Activated gamma-delta T cell (primary cell): ENCODE data around the gene ZNF497.
A peak's percentile ranks its signal among the peaks of the same experiment; 100 is the strongest.
"Not testable (repeated sequence)": the region's sequence is repeated elsewhere in the genome, so short reads cannot be mapped to it uniquely, and the experiment has no call there.

Source experiments
- DNase-seq: peaks from one replicate; lab custom pipeline; 2025; lab: John Stamatoyannopoulos, UW

ZNF497 gene

DNA sequence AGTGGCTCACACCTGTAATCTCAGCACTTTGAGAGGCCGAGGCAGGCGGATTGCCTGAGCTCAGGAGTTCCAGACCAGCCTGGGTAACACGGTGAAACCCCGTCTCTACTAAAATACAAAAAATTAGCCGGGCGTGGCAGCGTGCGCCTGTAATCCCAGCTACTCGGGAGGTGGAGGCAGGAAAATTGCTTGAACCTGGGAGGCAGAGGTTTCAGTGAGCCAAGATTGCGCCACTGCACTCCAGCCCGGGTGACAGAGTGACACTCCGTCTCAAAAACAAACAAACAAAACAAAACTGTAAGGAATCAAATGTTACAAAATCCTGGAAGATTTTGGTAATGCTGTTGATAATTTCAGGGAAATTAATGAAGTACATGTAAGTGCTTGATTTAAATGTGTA lies 14.5 kb downstream of the ZNF497 start:
- not testable (repeated sequence) for DNase-seq

DNA sequence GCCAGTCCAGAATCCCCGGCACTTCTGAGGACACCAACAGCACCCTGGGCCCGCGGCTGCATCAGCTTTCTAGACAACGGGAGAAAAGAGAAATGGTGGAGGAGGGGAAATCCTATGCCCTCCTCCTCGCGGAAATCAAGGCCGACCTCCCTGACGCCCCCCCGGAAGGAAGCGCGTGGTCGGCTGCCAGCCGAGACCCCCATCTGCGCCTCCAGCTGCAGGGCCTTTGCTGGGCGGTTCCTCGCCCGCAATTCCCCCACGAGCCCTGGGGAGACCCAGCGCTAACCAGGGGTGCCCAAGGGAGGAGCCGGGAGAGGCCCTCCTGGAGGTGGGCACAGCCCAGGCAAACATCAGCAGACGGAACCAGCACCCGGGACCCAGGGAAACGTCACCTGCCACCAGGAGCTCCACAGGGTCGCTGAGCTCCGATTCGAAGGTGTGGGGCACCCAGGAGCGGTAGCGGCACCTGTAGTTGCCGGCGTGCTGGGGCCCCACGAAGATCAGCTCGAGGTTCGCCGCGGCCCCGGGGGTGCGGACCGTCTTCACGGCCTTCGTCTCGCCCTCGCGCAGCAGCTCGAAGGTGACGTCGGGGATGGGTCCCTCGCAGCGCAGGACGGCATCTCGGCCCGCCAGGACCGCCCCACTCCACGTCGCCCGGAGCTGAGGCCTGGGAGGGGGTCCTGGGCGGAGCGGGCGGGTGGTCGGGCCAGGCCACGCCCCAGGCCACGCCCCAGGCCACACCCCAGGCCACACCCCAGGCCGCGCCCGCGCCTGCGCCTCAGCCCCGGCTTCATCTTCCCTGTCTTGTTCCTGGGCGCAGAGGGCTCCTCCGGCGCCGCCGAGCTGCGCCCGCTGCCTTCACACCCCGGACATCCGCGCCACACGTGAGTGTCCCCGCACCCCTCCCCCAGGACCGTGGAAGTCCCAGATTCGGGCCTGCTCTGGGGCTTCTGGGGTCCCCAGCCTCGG lies 15.3 kb downstream of the ZNF497 start:
- no peak for DNase-seq

DNA sequence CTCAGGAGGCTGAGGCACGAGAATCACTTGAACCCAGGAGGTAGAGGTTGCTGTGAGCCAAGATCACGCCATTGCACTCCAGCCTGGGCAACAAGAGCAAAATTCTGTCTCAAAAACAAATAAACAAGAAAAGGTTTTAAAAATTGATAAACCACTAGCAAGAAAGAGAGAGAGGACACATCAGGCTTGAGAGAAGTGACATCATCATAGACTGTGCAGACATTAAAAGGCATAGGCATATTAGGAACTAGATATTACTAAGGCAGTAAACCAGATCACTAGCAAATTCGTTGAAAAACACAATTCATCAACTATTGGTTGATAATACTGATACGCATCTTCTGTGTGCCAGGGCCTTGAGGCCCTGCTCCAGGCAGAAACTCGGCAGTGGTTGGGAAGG lies 17.0 kb downstream of the ZNF497 start:
- DNase-seq, result no peak

DNA sequence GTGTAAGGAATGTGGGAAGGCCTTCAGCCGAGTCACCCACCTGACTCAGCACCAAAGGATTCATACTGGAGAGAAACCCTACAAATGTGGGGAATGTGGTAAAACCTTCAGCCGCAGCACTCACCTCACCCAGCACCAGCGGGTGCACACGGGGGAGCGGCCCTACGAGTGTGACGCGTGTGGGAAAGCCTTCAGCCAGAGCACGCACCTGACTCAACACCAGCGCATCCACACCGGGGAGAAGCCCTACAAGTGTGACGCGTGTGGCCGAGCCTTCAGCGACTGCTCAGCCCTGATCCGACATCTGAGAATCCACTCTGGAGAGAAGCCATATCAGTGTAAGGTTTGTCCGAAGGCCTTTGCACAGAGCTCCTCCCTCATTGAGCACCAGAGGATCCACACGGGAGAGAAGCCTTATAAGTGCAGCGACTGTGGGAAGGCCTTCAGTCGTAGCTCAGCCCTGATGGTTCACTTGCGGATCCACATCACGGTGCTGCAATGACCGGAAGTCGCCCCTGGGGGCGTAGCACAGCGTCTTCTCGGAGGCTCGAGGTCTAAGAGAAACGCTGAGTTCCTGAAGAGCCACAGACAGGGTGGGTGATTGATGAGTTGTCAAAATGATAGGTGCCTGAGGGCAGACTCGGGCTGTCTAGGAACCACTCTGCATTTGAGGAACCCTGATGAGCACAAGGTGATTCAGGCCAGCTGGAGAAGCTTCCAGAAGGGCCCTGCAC lies 23.6 kb downstream of the ZNF497 start:
- no peak for DNase-seq

DNA sequence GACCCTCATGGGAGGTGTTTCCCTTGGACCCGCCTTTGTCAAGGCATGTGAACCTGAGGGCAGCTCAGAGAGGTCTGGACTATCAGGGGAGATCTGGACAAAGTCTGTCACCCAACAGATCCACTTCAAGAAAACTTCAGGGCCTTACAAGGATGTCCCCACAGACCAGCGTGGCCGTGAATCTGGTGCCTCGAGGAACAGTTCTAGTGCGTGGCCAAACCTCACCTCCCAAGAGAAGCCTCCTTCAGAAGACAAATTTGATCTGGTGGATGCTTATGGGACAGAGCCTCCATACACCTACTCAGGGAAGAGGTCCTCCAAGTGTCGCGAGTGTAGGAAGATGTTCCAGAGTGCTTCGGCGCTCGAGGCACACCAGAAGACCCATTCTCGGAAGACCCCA lies 24.2 kb downstream of the ZNF497 start:
- no peak for DNase-seq

DNA sequence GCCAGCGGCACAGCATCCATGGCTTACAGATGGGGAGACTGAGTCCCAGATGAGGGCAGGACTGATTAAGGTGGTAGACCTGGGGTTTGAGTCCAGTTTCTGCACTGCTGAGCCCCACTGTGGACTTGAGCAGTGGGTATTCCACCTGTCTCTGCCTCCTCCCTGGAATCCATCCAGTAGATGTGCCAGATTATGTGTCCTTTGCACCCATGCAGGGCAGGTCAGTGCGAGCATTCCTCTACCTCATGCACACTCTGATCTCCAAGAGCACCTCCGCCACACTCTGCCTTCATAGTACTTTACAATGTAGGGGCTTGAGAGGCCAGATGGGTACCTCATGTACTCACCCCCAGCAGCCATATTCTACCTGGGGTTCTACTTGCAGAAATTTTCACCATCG lies 25.7 kb downstream of the ZNF497 start:
- no peak for DNase-seq

DNA sequence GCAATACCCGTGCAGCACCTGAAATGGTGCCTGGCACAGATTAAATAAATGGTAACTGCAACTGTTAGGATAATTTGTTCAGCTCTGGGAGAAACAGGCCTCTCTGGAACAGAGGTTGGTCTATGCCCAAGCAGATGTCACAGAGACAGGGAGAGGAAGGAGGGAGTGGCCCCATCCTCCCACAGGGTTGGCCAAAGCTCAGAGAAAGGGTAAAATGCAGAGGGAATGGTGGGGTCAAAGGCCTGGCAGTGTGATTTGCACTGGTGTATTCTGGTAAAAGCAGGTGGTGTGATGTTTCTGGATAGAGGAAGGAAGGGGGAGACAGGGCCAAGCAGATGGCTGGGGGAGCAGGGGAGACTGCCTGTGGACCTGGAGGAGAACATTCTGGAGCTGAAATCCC lies 26.3 kb downstream of the ZNF497 start:
- DNase-seq, result no peak

DNA sequence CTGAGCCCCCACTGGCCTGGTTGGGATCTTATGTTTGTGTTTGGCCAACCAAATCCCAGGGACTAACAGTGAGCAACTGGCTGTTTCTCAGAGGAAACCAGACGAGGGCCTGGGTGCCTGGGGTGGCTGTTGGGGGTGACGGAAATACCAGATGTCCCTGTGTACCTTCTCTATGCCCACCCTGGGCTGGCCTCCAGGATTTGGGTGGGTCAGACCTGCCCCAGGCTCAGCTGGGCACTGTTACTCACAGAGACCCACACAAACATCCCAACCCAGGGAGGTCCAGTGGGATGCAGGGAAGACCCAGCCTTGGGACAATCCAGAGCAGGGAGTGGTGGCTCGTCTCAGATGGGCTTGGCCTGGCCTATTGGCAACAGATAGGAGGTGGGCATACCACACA lies 26.9 kb downstream of the ZNF497 start:
- DNase-seq, result no peak

DNA sequence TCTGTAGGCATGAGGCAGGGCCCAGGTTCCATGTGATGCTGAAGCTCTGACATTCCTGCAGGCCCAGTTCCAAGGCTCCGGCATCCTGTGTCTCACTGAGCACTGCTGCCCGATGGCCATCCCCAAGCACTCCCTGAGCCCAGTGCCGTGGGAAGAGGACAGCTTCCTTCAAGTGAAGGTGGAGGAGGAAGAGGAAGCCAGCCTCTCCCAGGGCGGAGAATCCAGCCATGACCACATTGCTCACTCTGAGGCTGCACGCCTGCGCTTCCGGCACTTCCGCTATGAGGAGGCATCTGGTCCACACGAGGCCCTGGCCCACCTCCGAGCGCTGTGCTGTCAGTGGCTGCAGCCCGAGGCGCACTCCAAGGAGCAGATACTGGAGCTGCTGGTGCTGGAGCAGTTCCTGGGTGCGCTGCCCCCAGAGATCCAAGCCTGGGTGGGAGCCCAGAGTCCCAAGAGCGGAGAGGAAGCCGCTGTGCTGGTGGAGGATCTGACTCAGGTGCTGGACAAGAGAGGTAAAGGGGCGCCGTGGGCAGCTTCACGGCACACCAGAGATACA lies 27.8 kb downstream of the ZNF497 start:
- no peak for DNase-seq

DNA sequence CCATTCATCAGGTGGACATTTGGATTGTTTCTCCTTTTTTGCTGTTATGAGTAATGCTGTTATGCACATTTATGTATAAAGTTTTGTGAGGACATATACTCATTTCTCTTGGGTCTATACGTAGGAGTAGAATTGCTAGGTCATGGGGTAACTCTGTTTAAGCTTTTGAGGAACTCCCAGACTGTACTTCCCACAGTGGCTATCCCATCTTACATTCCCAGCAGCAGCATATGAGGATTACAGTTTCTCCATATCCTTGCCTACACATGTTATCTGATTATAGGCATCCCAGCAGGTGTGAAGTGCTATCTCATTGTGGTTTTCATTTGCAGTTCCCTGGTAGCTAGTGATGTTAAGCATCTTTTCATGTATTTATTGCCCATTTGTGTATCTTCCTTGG lies 29.9 kb downstream of the ZNF497 start:
- DNase-seq, result no peak

DNA sequence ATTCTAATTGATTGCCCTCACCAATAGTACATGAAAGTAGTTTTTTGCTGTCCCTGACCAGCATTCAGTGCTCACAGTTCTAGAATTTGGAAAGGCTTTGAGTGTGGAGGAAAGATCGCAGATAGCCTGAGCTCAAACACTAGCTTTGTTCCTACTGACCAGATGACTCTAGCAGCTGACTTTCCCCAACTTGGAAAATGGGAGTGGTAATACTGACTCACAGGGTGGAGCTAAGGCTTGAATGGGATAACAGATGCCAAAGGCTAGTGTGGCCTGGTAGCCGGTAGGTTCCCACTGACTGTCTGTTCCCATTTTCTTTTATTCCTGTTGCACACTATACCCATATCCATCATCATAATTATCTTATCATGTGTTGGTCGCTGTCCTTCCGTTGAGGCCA lies 32.1 kb downstream of the ZNF497 start:
- no peak for DNase-seq

DNA sequence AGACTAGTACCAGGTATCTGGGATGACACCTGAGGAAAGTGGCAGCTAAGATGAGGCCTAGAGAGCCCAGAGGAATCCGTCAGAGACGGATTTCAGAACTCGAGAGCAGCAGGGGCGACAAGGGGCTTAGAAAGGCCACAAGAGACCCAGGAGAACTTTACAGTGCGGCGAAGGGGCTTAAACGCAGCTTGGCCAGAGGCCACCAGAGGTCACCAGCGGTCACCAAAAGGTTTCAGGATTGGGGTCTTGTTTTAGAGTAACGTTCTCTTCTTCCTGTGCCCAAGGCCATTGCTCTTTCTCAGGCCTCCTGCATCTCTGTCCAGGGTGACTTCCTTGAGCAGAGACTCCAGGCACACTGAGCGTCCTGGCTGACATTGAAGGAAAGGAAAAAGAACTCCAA lies 33.6 kb downstream of the ZNF497 start:
- no peak for DNase-seq

DNA sequence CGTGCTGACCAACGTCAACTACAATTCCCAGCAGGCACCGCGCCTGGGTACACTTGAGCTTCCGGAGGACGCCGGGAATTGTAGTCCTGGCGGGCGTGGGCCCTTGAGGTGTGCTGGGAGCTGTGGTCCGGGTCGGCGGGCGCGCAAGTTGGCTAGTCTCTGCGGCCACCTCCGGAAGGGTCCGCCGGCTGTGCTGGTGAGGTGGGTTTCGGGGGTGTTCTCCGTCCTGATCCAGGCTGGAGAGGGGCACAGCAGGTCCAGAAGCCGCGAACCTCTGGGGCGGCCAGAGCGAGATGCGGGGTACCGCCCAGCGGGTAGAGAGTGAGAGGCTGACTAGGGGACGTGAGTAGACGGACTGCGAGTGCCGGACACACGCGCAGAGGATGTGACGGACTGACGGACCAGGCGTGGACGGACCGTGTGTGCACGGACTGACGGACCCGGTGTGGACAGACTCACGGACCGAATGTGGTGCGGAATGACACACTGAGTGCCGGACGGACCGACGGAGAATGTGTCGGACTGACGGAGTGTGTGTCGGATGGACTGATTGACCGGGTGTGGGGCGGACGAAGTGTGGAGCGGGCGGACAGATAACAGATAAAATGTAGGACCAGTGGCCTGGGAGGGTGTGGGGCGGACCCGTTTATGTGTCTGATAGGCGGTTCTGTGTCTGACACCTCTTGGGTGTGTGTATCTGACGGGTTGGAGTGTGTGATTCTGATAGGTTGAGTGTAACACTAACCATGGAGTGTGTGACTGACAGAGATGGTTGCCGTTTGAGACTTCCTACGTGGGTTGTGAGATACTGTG lies 35.4 kb downstream of the ZNF497 start, which contains the start of gene ZSCAN22:
Gene ZSCAN22 (plus strand): TSS at position 81 of the 813 bp plus-strand sequence. CDS start 7,809 bp downstream, outside the sequence.
- peak; percentile 73 for DNase-seq

DNA sequence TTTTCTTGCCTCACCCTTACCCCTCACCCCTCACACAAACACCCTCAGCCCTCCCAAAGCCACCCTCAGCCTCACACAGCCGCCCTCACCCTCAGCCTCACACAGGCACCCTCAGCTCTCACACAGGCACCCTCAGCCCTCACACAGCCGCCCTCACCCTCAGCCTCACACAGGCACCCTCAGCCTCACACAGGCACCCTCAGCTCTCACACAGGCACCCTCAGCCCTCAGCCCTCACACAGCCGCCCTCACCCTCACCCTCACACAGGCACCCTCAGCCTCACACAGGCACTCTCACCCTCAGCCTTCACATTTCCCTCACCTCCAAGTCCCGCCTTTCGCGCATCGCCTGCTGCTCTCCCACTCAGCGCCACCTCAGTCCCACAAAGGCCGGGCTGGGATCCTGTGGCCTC lies 36.0 kb downstream of the ZNF497 start:
- DNase-seq, result no peak

DNA sequence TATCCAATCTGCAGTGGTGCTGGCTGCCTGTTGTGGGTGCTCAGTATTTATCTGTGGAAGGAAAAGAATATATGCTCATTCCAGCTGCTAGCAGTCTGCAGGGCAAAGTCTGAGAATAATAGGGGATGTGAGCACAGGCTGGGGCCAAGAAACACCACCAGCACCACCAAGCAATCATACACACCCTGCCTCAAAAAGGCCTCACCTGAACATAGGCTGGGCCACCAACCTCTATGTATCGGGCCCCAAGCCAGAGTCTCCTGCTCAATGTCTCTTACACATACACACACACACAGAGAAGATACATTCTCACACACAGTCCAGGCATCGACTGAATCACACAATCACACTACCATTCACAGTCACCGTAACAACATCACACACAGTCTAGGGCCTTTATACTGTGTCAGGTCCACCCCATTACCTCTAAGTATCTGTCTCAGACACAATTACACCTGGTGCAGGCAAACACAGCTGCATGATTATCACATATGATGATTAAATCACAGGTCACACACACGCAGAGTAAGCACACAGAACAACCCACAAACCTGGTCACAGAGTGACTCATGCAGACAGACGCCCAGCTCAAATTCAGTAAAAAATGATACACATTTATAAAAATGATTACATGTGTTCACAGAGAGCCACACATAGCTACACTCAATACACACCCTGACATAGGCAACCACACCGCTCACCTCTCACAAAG lies 37.1 kb downstream of the ZNF497 start:
- DNase-seq, result no peak

DNA sequence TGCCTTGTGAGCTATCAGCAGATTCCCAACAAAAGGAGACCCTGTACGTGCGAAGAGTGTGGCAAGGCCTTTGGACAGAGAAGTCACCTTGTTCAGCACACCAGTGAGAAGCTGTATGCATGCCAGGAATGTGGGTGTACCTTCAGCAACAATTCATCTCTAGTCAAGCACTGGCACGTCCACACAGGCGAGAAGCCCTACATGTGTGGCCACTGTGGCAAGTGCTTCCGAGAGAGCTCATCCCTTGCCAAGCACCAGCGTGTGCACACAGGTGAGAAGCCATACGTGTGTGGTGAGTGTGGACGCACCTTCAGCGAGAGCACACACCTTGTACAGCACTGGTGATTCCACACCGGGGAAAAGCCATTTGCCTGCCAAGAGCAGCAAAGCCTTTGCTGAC lies 43.3 kb downstream of the ZNF497 start:
- DNase-seq, result no peak

DNA sequence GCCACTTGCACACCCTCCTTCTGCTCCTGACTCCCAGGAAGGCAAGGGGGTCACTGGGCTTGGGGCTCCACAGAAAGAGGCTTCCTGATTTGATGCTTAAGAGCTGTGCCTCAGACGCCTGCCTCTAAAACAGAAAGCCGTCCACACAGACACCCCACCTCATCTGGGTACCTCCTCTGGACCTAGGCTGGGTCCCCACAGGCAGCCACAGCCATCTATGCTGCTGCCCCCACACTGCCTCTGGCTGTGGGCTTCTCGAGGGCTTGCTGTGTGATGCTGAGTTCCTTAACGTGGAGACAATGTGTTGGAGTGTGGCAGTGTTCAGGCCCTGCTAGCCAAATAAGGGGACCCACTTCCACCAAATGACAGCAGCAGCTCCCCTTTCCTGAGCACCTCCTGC lies 44.3 kb downstream of the ZNF497 start:
- DNase-seq, result no peak

DNA sequence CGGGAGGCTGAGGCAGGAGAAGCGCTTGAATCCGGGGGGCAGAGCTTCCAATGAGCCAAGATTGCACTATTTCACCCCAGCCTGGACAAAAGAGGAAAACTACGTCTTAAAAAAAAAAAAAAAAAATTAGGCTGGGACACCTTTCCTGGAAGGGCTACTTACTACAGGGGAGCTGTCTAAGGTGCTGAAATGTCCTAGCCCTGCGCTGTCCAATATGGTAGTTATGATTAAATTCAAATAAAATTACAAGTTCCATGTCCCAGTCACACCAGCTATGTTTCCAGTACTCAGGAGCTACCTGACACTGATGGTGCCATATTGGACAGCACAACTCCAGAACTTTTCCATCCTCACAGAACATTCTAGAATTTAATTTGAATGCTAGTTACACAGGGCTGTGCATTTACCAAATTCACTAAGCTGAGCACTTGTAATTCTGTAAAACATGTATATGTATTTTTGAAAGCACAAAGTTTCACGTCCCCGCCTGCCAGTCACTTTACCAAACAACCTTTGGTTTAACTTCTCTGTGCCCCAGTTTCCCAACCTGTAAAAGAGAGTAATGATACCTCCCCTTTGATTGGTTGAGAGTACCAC lies 45.0 kb downstream of the ZNF497 start:
- no peak for DNase-seq

DNA sequence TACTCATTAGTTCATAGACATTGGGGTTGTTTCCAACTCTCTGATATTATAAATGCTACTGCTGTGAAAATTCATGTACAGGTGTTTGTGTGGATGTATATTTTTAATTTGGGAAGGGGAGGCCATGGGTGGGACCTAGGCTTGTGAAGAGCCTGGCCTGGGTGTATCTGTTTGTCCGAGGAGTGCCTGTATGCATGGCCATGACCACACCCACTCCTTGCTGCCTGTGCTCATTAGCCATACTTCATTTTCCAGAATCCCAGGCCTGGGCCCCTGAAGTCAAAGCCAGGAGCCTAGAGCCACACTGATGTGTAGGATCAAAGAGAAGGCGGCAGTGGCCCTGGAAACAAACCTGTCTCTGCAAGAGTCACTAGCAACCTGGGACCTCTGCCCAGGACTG lies 47.0 kb downstream of the ZNF497 start:
- DNase-seq, result no peak

DNA sequence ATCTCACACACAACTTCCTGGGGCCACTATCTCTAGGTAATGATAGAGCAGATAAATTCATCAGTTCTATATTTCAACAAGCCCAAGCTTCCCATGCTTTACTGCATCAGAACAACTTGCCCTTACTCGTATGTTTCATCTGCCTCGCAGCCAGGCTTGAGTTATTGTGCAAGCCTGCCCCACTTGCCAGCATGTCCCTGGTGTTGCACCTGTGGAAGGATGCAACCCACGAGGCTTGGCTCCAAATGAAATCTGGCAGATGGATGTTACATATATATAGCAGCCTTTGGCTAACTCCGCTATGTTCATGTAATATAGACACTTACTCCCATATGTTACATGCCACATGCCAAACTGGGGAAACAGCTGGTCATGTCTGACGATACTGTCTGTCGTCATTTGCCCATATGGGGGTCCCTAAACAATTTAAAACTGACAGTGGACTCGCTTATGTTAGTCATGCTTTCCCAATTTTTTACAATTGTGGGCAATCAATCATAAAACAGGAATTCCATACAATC lies 51.1 kb downstream of the ZNF497 start:
- DNase-seq, result no peak

DNA sequence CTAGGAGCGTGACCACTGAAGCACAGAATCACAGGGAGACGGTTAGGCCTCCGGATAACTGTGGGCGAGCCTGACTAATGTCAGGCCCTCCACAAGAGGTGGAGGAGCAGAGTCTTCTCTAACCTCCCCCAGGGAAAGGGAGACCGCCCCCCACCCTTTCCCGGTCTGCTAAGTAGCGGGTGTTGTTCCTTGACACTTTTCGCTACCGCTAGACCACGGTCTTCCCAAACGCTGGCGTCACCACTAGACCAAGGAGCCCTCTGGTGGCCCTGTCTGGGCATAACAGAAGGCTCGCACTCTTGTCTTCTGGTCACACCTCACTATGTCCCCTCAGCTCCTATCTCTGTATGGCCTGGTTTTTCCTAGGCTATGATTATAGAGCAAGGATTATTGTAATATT lies 51.9 kb downstream of the ZNF497 start:
- DNase-seq, result not testable (repeated sequence)
